ENCODE measurements around the gene CHRNA4. TPM values are rescaled to one million over a fixed set of nuclear protein-coding genes. Genes with fewer than 3 reads are reported as not detected.

The CHRNA4 gene
- total and polyA plus RNA-seq, 2 of the 13 experiments (the other 11 are each of a cell fraction or from before 2014, with no cell fraction given) = not detected

DNA sequence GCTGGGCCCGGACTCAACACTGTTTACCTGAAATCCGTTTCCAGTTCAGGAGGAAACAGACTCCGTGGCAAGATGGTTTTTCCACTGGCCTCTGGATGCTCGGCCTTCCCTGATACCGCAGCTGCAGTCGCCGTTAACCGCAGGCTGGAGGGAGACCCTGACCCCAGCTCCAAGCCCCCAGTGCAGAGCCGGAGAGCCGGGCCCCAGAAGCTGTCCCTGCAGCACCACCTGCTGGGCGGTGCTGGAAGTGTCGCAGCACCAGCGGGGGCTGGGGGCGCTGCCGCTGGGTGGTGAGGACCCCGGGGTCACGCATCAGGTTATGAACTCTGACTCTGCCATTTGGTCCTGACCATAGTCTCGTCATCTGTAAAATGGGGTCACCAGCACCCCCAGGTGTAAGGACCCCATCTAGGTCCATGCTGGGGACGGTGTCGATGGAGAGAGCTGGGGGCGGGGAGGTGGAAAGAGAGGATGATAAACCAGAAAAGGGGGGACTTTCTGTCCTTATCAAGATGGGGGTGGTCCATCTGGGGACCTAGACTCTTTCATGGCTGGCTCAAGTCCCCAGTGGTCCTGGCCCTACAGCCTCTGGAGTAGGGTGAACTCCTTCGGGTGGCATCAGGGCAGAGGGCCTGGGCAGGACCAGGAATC, 20.8 kb upstream of the CHRNA4 start (continued):
- 0 out of 2 replicates have a peak, but pooled peaks have one; percentile 21 for TF ChIP-seq ZNF772 (CRISPR knock-in tag; IDR thresholded peaks at IDR 0.05)
- TF ChIP-seq, protein P1, sequence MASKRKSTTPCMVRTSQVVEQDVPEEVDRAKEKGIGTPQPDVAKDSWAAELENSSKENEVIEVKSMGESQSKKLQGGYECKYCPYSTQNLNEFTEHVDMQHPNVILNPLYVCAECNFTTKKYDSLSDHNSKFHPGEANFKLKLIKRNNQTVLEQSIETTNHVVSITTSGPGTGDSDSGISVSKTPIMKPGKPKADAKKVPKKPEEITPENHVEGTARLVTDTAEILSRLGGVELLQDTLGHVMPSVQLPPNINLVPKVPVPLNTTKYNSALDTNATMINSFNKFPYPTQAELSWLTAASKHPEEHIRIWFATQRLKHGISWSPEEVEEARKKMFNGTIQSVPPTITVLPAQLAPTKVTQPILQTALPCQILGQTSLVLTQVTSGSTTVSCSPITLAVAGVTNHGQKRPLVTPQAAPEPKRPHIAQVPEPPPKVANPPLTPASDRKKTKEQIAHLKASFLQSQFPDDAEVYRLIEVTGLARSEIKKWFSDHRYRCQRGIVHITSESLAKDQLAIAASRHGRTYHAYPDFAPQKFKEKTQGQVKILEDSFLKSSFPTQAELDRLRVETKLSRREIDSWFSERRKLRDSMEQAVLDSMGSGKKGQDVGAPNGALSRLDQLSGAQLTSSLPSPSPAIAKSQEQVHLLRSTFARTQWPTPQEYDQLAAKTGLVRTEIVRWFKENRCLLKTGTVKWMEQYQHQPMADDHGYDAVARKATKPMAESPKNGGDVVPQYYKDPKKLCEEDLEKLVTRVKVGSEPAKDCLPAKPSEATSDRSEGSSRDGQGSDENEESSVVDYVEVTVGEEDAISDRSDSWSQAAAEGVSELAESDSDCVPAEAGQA (IDR thresholded peaks at IDR 0.05; ENCODE audit: low read depth) = no peak
- TF ChIP-seq, protein P1 (CRISPR knock-in tag; IDR thresholded peaks at IDR 0.05; ENCODE audit: borderline replicate concordance) = no peak
- TF ChIP-seq ZIK1 (CRISPR knock-in tag; IDR thresholded peaks at IDR 0.05; ENCODE audit: borderline replicate concordance, low read depth) = no peak
- TF ChIP-seq HMG20B (CRISPR knock-in tag; conservative IDR thresholded peaks at IDR 0.05) = 0 out of 2 replicates have a peak, but pooled peaks have one; percentile 44
- TF ChIP-seq, protein P2, sequence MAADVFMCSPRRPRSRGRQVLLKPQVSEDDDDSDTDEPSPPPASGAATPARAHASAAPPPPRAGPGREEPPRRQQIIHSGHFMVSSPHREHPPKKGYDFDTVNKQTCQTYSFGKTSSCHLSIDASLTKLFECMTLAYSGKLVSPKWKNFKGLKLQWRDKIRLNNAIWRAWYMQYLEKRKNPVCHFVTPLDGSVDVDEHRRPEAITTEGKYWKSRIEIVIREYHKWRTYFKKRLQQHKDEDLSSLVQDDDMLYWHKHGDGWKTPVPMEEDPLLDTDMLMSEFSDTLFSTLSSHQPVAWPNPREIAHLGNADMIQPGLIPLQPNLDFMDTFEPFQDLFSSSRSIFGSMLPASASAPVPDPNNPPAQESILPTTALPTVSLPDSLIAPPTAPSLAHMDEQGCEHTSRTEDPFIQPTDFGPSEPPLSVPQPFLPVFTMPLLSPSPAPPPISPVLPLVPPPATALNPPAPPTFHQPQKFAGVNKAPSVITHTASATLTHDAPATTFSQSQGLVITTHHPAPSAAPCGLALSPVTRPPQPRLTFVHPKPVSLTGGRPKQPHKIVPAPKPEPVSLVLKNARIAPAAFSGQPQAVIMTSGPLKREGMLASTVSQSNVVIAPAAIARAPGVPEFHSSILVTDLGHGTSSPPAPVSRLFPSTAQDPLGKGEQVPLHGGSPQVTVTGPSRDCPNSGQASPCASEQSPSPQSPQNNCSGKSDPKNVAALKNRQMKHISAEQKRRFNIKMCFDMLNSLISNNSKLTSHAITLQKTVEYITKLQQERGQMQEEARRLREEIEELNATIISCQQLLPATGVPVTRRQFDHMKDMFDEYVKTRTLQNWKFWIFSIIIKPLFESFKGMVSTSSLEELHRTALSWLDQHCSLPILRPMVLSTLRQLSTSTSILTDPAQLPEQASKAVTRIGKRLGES (CRISPR knock-in tag; IDR thresholded peaks at IDR 0.05; ENCODE audit: borderline replicate concordance) = no peak
- TF ChIP-seq ZBTB7B (CRISPR knock-in tag; IDR thresholded peaks at IDR 0.05) = peak; percentile 72
- TF ChIP-seq ZNF337 (CRISPR knock-in tag; IDR thresholded peaks at IDR 0.05; ENCODE audit: borderline replicate concordance, low read depth) = no peak
- TF ChIP-seq, protein P3, sequence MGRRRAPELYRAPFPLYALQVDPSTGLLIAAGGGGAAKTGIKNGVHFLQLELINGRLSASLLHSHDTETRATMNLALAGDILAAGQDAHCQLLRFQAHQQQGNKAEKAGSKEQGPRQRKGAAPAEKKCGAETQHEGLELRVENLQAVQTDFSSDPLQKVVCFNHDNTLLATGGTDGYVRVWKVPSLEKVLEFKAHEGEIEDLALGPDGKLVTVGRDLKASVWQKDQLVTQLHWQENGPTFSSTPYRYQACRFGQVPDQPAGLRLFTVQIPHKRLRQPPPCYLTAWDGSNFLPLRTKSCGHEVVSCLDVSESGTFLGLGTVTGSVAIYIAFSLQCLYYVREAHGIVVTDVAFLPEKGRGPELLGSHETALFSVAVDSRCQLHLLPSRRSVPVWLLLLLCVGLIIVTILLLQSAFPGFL (CRISPR knock-in tag; IDR thresholded peaks at IDR 0.05) = 0 out of 2 replicates have a peak, but pooled peaks have one; percentile 59
- TF ChIP-seq GFI1 (CRISPR knock-in tag; IDR thresholded peaks at IDR 0.05; ENCODE audit: borderline replicate concordance) = no peak
- TF ChIP-seq NFKB2 (CRISPR knock-in tag; IDR thresholded peaks at IDR 0.05; ENCODE audit: borderline replicate concordance) = peak; percentile 60; the same call in 1 of the 2 replicates
- no peak for TF ChIP-seq ZNF431 (CRISPR knock-in tag; IDR thresholded peaks at IDR 0.05; ENCODE audit: borderline replicate concordance, low read depth)
- no peak for TF ChIP-seq MTA3 (CRISPR knock-in tag; IDR thresholded peaks at IDR 0.05)
